ENCODE measurements around the gene MLEC. TPM values are rescaled to one million over a fixed set of nuclear protein-coding genes. Genes with fewer than 3 reads are reported as not detected.

MLEC gene
- total RNA-seq, 2 donors from 2014 or later: 188 to 195 TPM

DNA sequence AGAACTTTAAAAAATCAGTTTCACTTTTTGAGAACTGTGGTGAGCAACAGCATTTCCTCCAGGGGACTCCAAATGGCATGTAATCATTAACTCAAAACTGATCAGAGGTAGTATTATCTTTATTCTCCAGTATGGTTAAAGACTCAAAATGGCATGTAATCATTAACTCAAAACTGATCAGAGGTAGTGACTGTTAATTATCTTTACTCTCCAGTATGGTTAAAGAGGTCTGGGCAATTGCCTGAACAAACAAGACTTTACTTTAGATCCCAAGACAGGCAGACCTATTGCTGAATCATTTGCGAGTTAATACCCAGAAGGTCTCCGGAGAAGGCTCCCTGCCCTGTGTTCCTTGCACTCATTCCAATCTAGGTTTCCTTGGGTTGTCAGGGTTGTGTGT is 32.1 kb downstream of the MLEC start:
- H3K4me1 Mint-ChIP-seq: peaks cover 4% of the 10 kb centered on the region
- WGBS, 2 experiments (ENCODE audit: insufficient coverage in 1 of 2, insufficient read length in 1 of 2): 98% methylated on average over 2 of the region's 2 CpGs; no CpG with 5 or more reads in 1 of the 2 experiments

DNA sequence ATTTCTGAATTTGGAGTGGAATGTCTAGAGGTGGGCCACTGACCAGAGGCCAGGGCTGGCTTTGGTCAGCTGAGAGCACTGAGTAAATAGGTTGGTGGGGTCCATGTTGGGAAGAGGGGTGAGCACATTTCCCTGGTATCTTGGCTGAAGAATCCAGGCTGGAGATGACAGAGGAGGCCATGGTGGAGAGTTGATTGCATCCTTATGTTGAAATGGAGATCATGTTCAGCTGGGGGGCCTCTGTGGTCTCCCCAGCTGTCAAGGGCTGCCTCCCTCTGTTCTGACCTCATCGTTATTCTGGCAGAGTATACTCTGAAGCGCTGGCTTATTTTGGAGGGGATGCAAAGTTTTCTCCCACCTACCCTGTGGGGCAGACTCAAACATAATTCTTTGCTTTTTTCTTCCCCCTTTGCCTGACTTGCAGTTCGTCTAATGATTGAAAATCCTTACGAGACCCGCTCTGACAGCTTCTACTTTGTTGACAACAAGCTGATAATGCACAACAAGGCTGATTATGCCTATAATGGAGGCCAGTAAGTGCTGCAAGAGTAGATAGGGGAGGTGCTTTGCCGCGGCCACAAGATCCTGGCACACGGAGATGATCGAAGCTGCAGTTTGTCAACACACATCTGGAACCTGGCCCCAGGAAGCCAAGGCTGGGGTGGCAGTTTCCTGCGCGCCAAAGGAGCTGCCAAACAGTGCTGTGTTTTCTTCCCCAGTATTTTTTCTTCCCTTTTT is 32.7 kb downstream of the MLEC start:
- no peak for DNase-seq
- no peak overlapping the region for H3K27ac ChIP-seq (ENCODE audit: low read depth, low read length)
- 94% methylated on average over 6 to 11 of the region's 11 CpGs for WGBS, 2 experiments (ENCODE audit: insufficient coverage in 1 of 2, insufficient read length in 1 of 2)
- H3K27me3 ChIP-seq (ENCODE audit: control insufficient read depth, insufficient read depth, low read length, poor library complexity, severe bottlenecking): no peaks in the 10 kb centered on the region
- no peaks in the 10 kb centered on the region for H3K4me1 ChIP-seq (ENCODE audit: control insufficient read depth, insufficient read depth, low read length)
- no peak overlapping the region for H3K9ac ChIP-seq (ENCODE audit: extremely low read depth, low read length, poor library complexity, severe bottlenecking)
- Mint-ChIP-seq H3K36me3 (ENCODE audit: low read depth) (peaks cover 85% of the 10 kb centered on the region), H3K4me1 (peaks cover 7% of the 10 kb centered on the region), H3K9me3 (no peaks in the 10 kb centered on the region), H3K4me3 (no peak overlapping the region), H3K27ac (no peak overlapping the region), H3K27me3 (ENCODE audit: insufficient read depth) (no peaks in the 10 kb centered on the region)
- TF ChIP-seq, protein P1, sequence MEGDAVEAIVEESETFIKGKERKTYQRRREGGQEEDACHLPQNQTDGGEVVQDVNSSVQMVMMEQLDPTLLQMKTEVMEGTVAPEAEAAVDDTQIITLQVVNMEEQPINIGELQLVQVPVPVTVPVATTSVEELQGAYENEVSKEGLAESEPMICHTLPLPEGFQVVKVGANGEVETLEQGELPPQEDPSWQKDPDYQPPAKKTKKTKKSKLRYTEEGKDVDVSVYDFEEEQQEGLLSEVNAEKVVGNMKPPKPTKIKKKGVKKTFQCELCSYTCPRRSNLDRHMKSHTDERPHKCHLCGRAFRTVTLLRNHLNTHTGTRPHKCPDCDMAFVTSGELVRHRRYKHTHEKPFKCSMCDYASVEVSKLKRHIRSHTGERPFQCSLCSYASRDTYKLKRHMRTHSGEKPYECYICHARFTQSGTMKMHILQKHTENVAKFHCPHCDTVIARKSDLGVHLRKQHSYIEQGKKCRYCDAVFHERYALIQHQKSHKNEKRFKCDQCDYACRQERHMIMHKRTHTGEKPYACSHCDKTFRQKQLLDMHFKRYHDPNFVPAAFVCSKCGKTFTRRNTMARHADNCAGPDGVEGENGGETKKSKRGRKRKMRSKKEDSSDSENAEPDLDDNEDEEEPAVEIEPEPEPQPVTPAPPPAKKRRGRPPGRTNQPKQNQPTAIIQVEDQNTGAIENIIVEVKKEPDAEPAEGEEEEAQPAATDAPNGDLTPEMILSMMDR (conservative IDR thresholded peaks at IDR 0.05): no peak
- no peaks in the 10 kb centered on the region for H3K9me3 ChIP-seq (ENCODE audit: control insufficient read depth, low read length)
- no peak overlapping the region for H3K4me3 ChIP-seq (ENCODE audit: low read length)
- H3K36me3 ChIP-seq (ENCODE audit: control insufficient read depth, insufficient read depth, low read length): peaks cover 85% of the 10 kb centered on the region

More for the DNA sequence above, 32.1 kb downstream of the MLEC start:
- no peaks in the 10 kb centered on the region for H3K9me3 Mint-ChIP-seq
- TF ChIP-seq, protein P1 (conservative IDR thresholded peaks at IDR 0.05): no peak
- no peak overlapping the region for H3K27ac Mint-ChIP-seq
- no peak for DNase-seq
- Histone ChIP-seq H3K36me3 (ENCODE audit: control insufficient read depth, insufficient read depth, low read length) (peaks cover 83% of the 10 kb centered on the region), H3K9me3 (ENCODE audit: control insufficient read depth, low read length) (no peaks in the 10 kb centered on the region), H3K4me1 (ENCODE audit: control insufficient read depth, insufficient read depth, low read length) (no peaks in the 10 kb centered on the region), H3K4me3 (ENCODE audit: low read length) (no peak overlapping the region), H3K27me3 (ENCODE audit: control insufficient read depth, insufficient read depth, low read length, poor library complexity, severe bottlenecking) (no peaks in the 10 kb centered on the region), H3K9ac (ENCODE audit: extremely low read depth, low read length, poor library complexity, severe bottlenecking) (no peak overlapping the region), H3K27ac (ENCODE audit: low read depth, low read length) (no peak overlapping the region)
- H3K36me3 Mint-ChIP-seq (ENCODE audit: low read depth): peaks cover 85% of the 10 kb centered on the region
- no peaks in the 10 kb centered on the region for H3K27me3 Mint-ChIP-seq (ENCODE audit: insufficient read depth)
- H3K4me3 Mint-ChIP-seq: no peak overlapping the region

DNA sequence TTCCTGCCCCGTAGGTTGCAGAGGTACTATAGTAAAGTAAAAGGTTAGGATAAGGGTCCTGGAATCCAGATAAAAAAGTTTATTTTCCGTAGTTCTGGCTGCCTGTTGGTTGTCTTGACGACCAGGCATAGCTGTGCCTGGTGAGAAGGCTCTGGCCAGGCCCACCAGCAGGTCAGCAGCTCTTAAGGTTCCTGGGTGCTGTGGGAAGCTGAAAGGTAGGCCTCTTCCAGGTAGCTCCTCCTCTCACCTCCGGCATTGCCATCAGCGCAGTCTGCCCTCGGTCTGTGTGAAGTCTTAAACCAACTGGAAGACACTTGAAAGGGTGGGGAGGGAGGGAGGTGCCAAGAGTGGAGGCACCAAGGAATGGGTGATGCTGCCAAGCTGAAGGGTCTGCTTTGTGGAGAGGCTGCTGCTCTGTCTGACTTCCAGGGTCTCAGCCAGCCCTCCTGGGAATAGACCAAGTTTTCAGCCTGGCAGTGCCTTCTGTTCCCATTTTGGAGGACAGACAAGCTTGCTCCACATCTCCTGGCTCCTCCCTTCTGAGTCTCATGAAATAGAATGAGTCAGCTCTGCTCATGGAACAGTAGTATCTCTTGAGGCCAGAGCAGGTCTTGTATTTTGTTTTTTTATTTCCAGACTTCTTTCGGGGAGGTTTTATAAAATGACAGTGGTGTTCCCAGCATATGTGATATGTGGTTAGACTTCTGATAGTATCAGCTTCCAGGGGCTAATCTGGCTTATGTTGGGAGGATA is 33.5 kb downstream of the MLEC start:
- no peak for DNase-seq
- Histone ChIP-seq H3K4me3 (ENCODE audit: low read length) (no peak overlapping the region), H3K4me1 (ENCODE audit: control insufficient read depth, insufficient read depth, low read length) (no peaks in the 10 kb centered on the region), H3K9ac (ENCODE audit: extremely low read depth, low read length, poor library complexity, severe bottlenecking) (no peak overlapping the region), H3K36me3 (ENCODE audit: control insufficient read depth, insufficient read depth, low read length) (peaks cover 80% of the 10 kb centered on the region), H3K27ac (ENCODE audit: low read depth, low read length) (no peak overlapping the region), H3K27me3 (ENCODE audit: control insufficient read depth, insufficient read depth, low read length, poor library complexity, severe bottlenecking) (no peaks in the 10 kb centered on the region), H3K9me3 (ENCODE audit: control insufficient read depth, low read length) (no peaks in the 10 kb centered on the region)
- no peaks in the 10 kb centered on the region for H3K27me3 Mint-ChIP-seq (ENCODE audit: insufficient read depth)
- WGBS, 2 experiments (ENCODE audit: insufficient coverage in 1 of 2, insufficient read length in 1 of 2): 90 to 100% methylated on average over 2 to 7 of the region's 7 CpGs
- peaks cover 13% of the 10 kb centered on the region for H3K4me1 Mint-ChIP-seq
- no peak overlapping the region for H3K4me3 Mint-ChIP-seq
- TF ChIP-seq, protein P1 (conservative IDR thresholded peaks at IDR 0.05): no peak
- no peaks in the 10 kb centered on the region for H3K9me3 Mint-ChIP-seq
- peak overlapping the region; percentile 2 for H3K27ac Mint-ChIP-seq
- peaks cover 79% of the 10 kb centered on the region for H3K36me3 Mint-ChIP-seq (ENCODE audit: low read depth)

All from endodermal cell (in vitro differentiated cells).